GM10248 (cell line): ENCODE results near the gene NFKBIZ.

ENCODE experiments used
- CTCF ChIA-PET: fragments of 300-600 bp; sonication (Branson Sonifier 250); formaldehyde crosslinking; extraction: SDS; loops from one replicate; lab custom pipeline; 2021; ENCODE audit warnings: antibody characterized with exemption; lab: Yijun Ruan, JAX
- POLR2A ChIA-PET: fragments of 350-650 bp; sonication (Branson Sonifier 250); formaldehyde crosslinking; extraction: SDS; loops from one replicate; lab custom pipeline; 2020; ENCODE audit warnings: antibody characterized with exemption; lab: Yijun Ruan, JAX
- DNase-seq: peaks from one replicate; pipeline ENCODE4 v3.0.0; 2012; ENCODE audit errors: extremely low spot score
- CTCF ChIP-seq: IDR thresholded peaks from 2 replicates; pipeline ENCODE4 v1.5.1; 2012; ENCODE audit warnings: mild to moderate bottlenecking, low read depth; ENCODE audit errors: extremely low read depth, missing control alignments, control extremely low read depth

The NFKBIZ gene

GRCh38 chr3:101813817-101814440, 35.4 kb upstream of the NFKBIZ start:
- CTCF ChIA-PET = interaction anchor here (0.7 to 16.3 kb wide), 36 partner anchors 9 to 424 kb away, joined by 3 to 443 read pairs (median 4); partner anchors contain the start of genes CEP97, NFKBIZ and NXPE3
- POLR2A ChIA-PET = interaction anchor here (0.6 kb wide), 1 partner anchor 35 kb away, joined by 4 read pairs; the partner anchor contains the start of gene NFKBIZ
- peak; percentile 27 for DNase-seq
- peak; percentile 56 for TF ChIP-seq CTCF

GRCh38 chr3:101814835-101815234, 34.5 kb upstream of the NFKBIZ start:
- no peak for TF ChIP-seq CTCF
- no peak for DNase-seq
- CTCF ChIA-PET = interaction anchor here (0.9 to 16.3 kb wide), 24 partner anchors 8 to 423 kb away, joined by 3 to 443 read pairs (median 4); partner anchors contain the start of genes CEP97 and NXPE3
- POLR2A ChIA-PET = no interaction called here

- ChIA-PET CTCF (interaction anchor here (0.6 to 3.1 kb wide), 9 partner anchors 8 to 413 kb away, joined by 3 to 24 read pairs (median 7); no protein-coding TSS in a partner anchor), POLR2A (interaction anchor here (0.9 to 3.0 kb wide), 2 partner anchors 11 to 33 kb away, joined by 5 to 10 read pairs; partner anchors contain the start of gene NFKBIZ)
- TF ChIP-seq CTCF = no peak
- DNase-seq = no peak
Measured at GRCh38 chr3:101816215-101817149, 32.8 kb upstream of the NFKBIZ start.

GRCh38 chr3:101817992-101818391, 31.3 kb upstream of the NFKBIZ start:
- TF ChIP-seq CTCF = no peak
- ChIA-PET CTCF (interaction anchor here (1.1 to 3.1 kb wide), 11 partner anchors 10 to 412 kb away, joined by 3 to 24 read pairs (median 5); no protein-coding TSS in a partner anchor), POLR2A (interaction anchor here (3.0 kb wide), 1 partner anchor 31 kb away, joined by 10 read pairs; the partner anchor contains the start of gene NFKBIZ)
- peak; percentile 21 for DNase-seq

GRCh38 chr3:101819649-101820206, 29.6 kb upstream of the NFKBIZ start:
- no peak for DNase-seq
- no peak for TF ChIP-seq CTCF
- CTCF ChIA-PET = interaction anchor here (1.3 to 5.7 kb wide), 4 partner anchors 9 to 405 kb away, joined by 6 to 67 read pairs (median 10); no protein-coding TSS in a partner anchor
- POLR2A ChIA-PET = interaction anchor here (1.2 kb wide), 1 partner anchor 30 kb away, joined by 3 read pairs; the partner anchor contains the start of gene NFKBIZ
